Measurements from ENCODE around the gene THOC1. TPM values are rescaled to one million over a fixed set of nuclear protein-coding genes. Genes with fewer than 3 reads are reported as not detected.

The THOC1 gene
- total and polyA plus RNA-seq, 2 of the 4 experiments (the other 2 are of a cell fraction), result 13.3 to 15.8 TPM

GRCh38 chr18:302097-302496, 34.2 kb upstream of the THOC1 start:
- Histone ChIP-seq H4K91ac (ENCODE audit: insufficient read depth, low read depth, low read length) (no peak overlapping the region), H3K9me1 (ENCODE audit: insufficient read depth, low read length) (no peaks in the 10 kb centered on the region), H3K27ac (ENCODE audit: insufficient read depth, low read length) (no peak overlapping the region), H2BK15ac (ENCODE audit: low read depth, low read length) (no peak overlapping the region), H2BK5ac (ENCODE audit: low read depth, low read length, poor library complexity, severe bottlenecking) (no peak overlapping the region), H2BK120ac (ENCODE audit: low read depth, low read length) (no peak overlapping the region), H4K8ac (ENCODE audit: low read depth in 2 of 2, low read length in 2 of 2) (no peak overlapping the region), H3K36me3 (ENCODE audit: control insufficient read depth, insufficient read depth, low read length) (no peaks in the 10 kb centered on the region), H3K14ac (replicated peaks; ENCODE audit: low read depth, low read length) (no peak overlapping the region), H3K18ac (ENCODE audit: low read depth, low read length) (no peak overlapping the region), H3K23ac (ENCODE audit: low read depth, low read length) (no peak overlapping the region), H3K4me3 (ENCODE audit: insufficient read depth, low read depth, low read length) (no peak overlapping the region), H3K9me3 (ENCODE audit: control insufficient read depth, insufficient read depth, low read length) (no peaks in the 10 kb centered on the region), H2AK9ac (replicated peaks; ENCODE audit: low read depth, low read length, poor library complexity) (no peak overlapping the region), H2AK5ac (ENCODE audit: low read depth, low read length) (no peak overlapping the region), H2AFZ (replicated peaks; ENCODE audit: low read length, poor library complexity) (no peak overlapping the region), H4K20me1 (ENCODE audit: insufficient read depth, low read length) (no peaks in the 10 kb centered on the region), H3K4me2 (ENCODE audit: low read depth, low read length) (no peak overlapping the region), H3K4ac (ENCODE audit: low read depth, low read length) (no peak overlapping the region), H3K4me1 (ENCODE audit: control insufficient read depth, insufficient read depth, low read length) (no peaks in the 10 kb centered on the region), H3K79me1 (ENCODE audit: low read depth in 1 of 2, low read length in 2 of 2) (no peaks in the 10 kb centered on the region), H3K27me3 (ENCODE audit: control insufficient read depth, insufficient read depth, low read length) (peaks cover 54% of the 10 kb centered on the region), H4K5ac (ENCODE audit: low read depth, low read length) (no peak overlapping the region), H3K9ac (ENCODE audit: low read depth, low read length) (no peak overlapping the region), H3K56ac (ENCODE audit: extremely low read depth, insufficient read depth, low read length) (no peak overlapping the region), H2BK20ac (ENCODE audit: low read depth, low read length) (no peak overlapping the region)
- in situ Hi-C loops (cut with MboI; ENCODE audit: low sequenced_read_pairs), result no loop called here
- dilution Hi-C loops (cut with HindIII; ENCODE audit: low sequenced_read_pairs, unreplicated experiment), result no loop called here
- no TSS peak for BruUV-seq (replicated peaks)
- intact Hi-C loops (cut with micrococcal nuclease), result no loop called here
- DNase-seq, result no peak
- no peak for ATAC-seq (ENCODE audit: low read depth)
- CTCF ChIA-PET, result no interaction called here
- TF ChIP-seq MAFK (IDR thresholded peaks at IDR 0.05; ENCODE audit: low read depth, low read length) (no peak), FOS (IDR thresholded peaks at IDR 0.05; ENCODE audit: low read depth, low read length) (no peak), USF2 (IDR thresholded peaks at IDR 0.05; ENCODE audit: low read depth, low read length) (no peak), MAZ (IDR thresholded peaks at IDR 0.05; ENCODE audit: borderline replicate concordance, low read depth, low read length) (no peak), CHD1 (IDR thresholded peaks at IDR 0.05; ENCODE audit: low read depth, low read length) (no peak), RAD21 (IDR thresholded peaks at IDR 0.05; ENCODE audit: low read length) (no peak), NFE2L2 (IDR thresholded peaks at IDR 0.05; ENCODE audit: low read depth, low read length) (no peak)
- POLR2A ChIA-PET (ENCODE audit: unreplicated experiment), result no interaction called here
- WGBS, 2 experiments (ENCODE audit: extremely low coverage in 2 of 2, insufficient read length in 1 of 2), result 100% methylated on average over 1 of the region's 7 CpGs; no CpG with 5 or more reads in 1 of the 2 experiments
